Neural progenitor cell (in vitro differentiated cells): Measurements from ENCODE around the gene FSTL4.

Experiments
- EZH2phosphoT487 ChIP-seq: fragments of 200-600 bp; sonication (generic); IDR thresholded peaks from 2 replicates; pipeline ENCODE4 v1.6.1; 2017; ENCODE audit warnings: antibody characterized with exemption
- TF ChIP-seq, protein P1 (sequence below): fragments of 200-600 bp; sonication (generic); IDR thresholded peaks from 2 replicates; pipeline ENCODE4 v1.5.1; 2017; ENCODE audit warnings: antibody characterized with exemption, mild to moderate bottlenecking

DNA sequence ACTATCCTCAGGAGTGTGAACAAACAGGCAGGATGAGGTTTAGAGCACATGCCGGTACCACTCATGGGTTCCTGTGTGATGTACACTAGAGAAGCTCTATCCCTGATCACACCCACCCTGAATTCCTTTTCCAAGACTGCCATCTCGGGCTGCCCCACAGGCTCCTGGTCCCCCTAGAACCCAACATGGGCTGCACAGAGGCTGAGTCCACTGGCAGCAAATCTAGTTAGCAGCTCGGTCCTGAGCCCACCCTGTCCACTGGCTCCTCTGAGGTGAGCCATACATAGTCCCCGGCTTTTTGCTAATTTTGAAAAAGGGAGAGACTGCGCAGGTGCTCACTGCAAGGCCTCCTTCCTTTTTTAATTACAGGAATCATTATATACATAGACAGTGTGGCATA lies 227.0 kb downstream of the FSTL4 start:
- TF ChIP-seq, protein P1, sequence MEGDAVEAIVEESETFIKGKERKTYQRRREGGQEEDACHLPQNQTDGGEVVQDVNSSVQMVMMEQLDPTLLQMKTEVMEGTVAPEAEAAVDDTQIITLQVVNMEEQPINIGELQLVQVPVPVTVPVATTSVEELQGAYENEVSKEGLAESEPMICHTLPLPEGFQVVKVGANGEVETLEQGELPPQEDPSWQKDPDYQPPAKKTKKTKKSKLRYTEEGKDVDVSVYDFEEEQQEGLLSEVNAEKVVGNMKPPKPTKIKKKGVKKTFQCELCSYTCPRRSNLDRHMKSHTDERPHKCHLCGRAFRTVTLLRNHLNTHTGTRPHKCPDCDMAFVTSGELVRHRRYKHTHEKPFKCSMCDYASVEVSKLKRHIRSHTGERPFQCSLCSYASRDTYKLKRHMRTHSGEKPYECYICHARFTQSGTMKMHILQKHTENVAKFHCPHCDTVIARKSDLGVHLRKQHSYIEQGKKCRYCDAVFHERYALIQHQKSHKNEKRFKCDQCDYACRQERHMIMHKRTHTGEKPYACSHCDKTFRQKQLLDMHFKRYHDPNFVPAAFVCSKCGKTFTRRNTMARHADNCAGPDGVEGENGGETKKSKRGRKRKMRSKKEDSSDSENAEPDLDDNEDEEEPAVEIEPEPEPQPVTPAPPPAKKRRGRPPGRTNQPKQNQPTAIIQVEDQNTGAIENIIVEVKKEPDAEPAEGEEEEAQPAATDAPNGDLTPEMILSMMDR, result no peak
- TF ChIP-seq EZH2phosphoT487, result no peak
